DMS 273 treated with DMSO at 0.1 percent for 48 hours (cell line): ENCODE measurements around the gene IRF5.
"Not testable (repeated sequence)": the region's sequence is repeated elsewhere in the genome, so short reads cannot be mapped to it uniquely, and the experiment has no call there.

ENCODE experiments used
- DNase-seq: peaks from one replicate; lab custom pipeline; 2025; lab: John Stamatoyannopoulos, UW

Gene IRF5

DNA sequence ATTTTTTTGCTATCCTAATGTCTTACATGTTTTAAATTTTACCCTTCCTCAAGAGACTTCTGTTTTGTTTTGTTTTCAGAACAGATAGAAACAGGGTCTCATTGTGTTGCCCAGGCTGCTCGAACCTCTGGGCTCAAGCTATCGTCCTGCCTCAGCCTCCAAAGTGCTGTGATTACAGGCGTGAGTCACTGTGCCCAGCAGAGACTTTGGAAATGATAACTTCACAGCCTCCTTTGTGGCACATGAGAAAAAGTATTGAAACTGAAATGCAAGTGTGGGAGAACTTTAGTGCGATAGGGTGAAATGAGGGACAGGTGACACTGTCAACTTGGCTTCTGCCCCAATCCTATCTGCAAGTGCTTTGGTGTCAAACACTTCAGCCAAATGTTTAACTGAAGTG lies 21.6 kb downstream of the IRF5 start:
- no peak for DNase-seq

DNA sequence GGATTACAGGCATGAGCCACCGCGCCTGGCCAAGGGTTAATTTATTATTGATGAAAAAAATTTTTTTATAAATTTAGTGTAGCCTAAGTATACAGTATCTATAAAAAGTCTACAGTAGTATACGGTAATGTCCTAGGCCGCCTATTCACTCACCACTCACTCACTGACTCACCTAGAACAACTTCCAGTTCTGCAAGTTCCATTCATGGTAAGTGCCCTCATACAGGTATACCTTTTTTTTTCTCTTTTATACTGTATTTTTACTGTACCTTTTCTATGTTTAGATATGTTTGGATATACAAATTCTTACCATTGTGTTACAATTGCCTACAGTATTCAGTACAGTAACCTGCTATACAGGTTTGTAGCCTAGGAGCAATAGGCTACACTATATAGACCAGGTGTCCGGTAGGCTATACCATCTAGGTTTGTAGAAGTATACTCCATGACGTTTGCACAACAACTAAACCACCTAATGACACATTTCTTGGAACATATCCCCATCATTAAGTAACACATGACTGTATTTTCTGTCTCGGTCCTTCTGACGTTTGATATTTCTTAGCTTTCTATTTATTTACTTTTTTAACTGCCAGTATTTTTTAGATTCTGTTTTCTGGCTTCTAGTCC lies 23.4 kb downstream of the IRF5 start:
- DNase-seq, result no peak

DNA sequence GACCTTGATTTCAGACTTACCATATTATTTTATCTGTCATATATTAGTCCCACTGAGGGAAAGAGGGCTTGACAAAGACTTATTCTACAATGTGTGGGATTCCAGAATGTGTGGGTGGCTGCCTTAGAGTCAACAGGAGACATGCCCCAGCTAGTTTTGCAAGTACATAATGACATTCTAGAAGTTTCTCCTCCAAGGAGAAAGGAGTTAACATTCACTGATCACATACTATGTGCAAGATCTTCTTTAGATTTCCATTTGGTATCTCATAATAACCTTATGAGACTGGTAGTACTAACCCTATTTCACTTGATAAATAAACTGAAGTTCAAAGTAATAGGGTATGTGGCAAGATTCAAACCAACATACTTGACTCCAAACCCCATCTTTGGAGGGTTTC lies 25.2 kb downstream of the IRF5 start:
- no peak for DNase-seq

DNA sequence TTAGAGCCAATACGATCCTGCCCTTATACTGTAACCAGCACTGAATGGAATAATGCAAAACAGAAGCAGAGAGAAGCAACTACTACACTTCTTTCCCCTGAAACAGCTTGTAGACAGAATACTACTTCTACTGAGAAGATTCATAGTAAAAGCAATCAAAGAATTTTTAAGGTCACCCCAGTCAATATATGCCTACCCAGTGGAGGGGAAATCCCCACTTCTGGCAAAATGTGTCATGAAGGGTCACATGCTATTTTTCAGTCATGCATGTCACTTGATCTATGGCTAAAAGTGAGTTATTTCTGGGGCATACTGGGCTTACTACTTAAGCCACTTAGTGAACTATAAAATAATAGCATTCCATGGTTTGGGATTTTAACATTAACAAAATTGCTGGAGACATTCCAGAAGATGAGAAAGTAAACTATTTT lies 25.6 kb downstream of the IRF5 start:
- no peak for DNase-seq

DNA sequence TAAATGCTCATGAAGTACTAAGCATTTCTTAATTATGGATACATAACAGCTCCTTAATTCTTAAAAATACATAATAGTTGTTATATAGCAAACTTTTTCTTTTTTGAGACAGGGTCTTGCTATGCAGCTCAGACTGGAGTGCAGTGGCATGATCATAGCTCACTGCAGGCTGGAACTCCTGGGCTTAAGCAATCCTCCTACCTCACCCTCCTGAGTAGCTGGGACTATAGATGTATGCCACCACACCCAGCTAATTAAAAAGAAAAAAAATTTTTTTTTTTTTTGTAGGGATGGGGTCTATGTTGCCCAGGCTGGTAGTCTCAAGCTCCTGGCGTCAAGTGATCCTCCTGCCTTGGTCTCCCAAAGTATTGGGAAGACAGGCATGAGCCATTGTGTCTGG lies 30.9 kb downstream of the IRF5 start:
- no peak for DNase-seq

DNA sequence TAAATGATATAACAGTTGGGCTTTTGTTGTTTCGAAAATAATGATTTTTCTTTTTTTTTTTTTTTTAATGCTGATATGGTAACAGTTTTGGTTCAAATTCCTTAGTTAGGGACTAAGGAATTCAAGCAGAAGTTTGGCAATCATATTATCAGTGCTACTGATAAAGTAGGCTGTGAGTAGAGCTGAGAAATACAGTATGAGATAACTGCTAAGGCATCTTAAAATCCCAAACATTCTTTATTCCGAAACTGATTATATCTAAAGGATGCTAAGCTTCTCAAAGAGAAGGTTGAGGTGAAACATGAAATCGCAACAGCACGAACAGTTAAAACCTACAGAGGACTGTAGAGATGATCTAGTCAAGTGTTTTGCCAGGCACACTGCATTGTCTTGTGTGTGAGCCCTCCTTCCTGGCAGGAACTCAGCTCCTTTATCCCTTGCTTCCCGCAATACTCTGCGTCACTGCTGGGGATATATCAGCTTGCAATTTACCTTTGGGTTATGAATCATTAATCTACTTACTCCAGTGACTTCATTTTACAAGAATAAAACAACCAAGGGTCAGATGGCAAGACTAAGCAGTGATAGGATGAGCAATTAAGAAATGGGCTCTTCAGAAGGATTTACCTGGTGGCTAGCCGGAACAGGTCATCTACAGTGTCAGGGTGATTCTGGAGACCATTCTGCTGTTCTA lies 36.7 kb downstream of the IRF5 start:
- no peak for DNase-seq

DNA sequence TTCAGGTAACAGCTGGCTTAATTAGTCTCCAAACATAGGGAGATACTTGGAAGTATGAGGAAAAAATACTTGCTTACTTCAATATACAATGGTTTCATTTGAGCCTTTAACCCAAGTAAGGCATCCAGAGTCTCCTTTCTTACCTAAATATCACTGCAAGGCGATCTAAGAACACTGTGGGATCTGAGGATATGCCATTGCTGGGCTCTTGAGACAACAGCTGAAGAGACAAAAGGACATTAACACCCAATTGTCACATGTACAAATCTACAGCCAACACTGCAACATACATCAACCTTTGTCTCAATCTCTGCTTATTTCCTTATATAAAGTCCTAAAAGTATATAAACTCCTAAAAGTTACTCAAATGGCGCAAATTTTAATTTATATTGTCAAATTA lies 44.4 kb downstream of the IRF5 start:
- DNase-seq, result no peak

DNA sequence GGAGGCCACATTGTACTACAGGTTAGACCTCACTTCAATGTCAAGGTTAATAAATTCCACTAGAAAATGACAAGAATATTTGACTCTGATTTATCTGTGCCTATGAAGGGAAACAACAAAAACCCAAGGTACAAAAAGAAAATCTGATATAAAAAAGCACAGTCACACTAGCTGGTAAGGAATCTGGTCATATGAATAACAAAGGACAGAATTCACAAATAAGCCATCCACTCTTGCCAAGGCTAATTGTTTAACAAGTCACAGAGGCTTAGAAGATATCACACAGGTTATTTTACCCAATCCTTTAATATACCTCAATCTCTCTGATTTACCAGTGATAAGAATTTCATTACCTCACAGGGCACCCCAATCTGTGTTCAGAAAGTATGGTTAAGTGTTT lies 47.9 kb downstream of the IRF5 start:
- DNase-seq, result no peak

DNA sequence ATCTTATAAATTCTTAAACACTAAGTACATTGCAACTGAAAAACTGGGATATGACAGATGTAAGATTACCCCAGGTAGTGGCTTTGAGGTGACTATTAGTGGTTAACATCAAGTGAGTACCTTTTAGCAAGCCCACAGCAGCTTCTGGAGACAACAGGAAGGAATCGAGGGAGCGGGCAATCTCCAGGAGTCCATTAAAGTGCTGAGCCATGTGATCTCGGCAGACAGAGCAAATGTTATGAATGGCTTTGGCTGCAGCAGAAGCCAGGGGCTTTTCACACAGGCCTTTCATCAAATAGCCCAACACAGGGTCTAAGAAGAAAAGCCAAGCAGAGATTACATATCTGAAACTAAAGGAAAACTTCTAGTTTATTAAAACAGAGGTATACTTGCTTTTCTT lies 48.9 kb downstream of the IRF5 start:
- no peak for DNase-seq

DNA sequence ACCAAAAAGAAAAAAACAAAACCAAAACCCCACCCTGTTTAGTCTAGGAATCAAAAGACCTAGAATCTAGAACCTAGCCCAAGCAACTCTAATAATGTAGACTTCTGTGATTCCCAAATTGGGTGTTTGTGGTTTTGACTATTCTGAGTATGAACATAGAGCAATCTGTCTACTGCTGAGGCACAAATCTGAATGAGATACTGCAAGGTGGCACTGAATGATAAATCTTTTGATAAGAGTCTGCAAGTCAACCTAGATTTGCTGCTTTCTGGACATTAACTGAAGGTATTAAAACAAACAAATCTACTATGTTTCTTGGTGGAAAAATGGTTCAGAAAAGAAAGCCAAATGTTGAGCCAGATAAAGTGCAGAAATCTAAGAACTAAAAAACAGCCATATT lies 50.6 kb downstream of the IRF5 start:
- DNase-seq, result no peak

DNA sequence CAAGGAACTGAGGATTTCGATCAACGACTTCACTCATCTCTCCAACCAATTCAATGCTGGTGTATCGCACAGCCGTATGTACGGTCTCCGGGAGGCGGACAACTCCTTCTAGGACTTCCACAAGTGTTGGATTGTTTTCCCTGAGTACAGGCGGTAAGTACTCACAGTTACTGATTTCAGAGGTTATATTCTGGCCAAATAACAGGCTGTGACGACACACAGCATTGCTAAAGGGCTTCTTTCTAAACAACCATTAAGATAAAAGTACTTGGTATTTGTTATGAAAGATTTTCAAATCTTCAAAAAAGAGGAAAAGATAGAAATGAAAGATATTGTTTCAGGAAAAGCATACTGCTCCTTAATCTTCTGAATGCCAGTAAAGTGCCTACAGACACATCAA lies 52.2 kb downstream of the IRF5 start:
- DNase-seq, result no peak

DNA sequence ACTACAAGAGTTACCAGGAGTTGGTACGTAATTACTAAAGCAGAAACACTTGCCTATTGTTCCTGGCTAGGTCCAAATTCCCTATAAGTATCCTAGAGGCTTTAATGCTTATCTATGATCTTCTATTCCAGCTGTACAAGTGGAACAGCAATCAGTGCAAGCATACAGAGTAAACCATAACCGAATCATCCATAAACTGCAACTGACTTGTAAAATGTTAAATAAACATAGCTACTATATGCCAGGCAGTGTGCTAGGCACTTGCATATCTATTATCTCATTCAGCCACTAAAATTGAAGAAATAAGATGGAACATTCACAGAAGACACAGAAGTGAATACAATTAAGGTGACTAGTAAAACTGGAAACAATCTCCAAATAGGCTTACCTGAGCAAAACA lies 55.7 kb downstream of the IRF5 start:
- no peak for DNase-seq

DNA sequence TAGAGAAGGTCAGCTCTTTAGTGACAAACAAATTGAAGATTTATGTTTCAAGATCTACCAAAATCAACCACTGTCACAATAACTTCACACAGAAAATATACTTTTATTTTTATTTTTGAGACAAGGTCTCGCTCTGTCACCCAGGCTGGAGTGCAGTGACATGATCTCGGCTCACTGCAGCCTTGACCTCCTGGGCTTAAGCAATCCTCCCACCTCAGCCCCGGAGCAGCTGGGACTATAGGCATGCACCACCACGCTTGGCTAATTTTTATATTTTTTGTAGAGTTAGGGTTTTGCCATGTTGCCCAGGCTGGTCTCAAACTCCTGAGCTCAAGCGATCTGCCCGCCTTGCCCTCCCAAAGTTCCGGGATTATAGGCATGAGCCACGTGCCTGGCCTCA lies 56.8 kb downstream of the IRF5 start:
- DNase-seq, result not testable (repeated sequence)

DNA sequence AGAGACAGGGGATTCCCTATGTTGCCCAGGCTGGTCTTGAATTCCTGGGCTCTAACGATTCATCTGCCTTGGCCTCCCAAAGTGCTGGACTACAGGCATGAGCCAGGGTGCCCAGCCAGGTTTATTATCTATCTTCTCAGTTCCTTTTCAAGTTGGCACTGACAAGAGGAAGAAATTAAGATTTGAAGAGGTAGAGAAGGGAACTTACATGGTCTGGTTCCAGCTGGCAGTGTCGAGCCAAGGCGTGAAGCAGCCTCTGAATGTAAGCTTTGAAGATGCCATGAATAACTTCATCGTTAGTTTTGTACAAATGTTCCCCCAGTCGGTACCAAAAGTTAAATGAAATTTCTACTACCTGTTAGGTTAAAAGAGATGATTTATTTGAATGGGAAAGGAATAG lies 59.5 kb downstream of the IRF5 start:
- no peak for DNase-seq
